ENCODE results near the gene PDCD4. TPM values are rescaled to one million over a fixed set of nuclear protein-coding genes. Genes with fewer than 3 reads are reported as not detected.

The PDCD4 gene
- total and polyA plus RNA-seq, 2 of the 4 experiments (the other 2 are of a cell fraction) = 10.9 to 49.7 TPM

GRCh38 chr10:110876788-110877187, 5.1 kb downstream of the PDCD4 start:
- H3K9me3 ChIP-seq (ENCODE audit: control insufficient read depth, insufficient read depth, low read length) = no peaks in the 10 kb centered on the region
- H2BK120ac ChIP-seq (ENCODE audit: low read depth, low read length) = no peak overlapping the region
- H3K9ac ChIP-seq (ENCODE audit: low read depth, low read length) = no peak overlapping the region
- no peaks in the 10 kb centered on the region for H3K27me3 ChIP-seq (ENCODE audit: control insufficient read depth, insufficient read depth, low read length)
- CTCF ChIA-PET = interaction anchor here (0.6 to 1.0 kb wide), 2 partner anchors 42 to 986 kb away, joined by 3 to 4 read pairs; partner anchors contain the start of gene BBIP1
- dilution Hi-C loops (cut with HindIII; ENCODE audit: low sequenced_read_pairs, unreplicated experiment) = no loop called here
- no peak for TF ChIP-seq NFE2L2 (IDR thresholded peaks at IDR 0.05; ENCODE audit: low read depth, low read length)
- no peak for TF ChIP-seq ELK1 (IDR thresholded peaks at IDR 0.05; ENCODE audit: borderline replicate concordance, low read depth, low read length)
- TF ChIP-seq CTCF (conservative IDR thresholded peaks at IDR 0.05; ENCODE audit: low read depth, low read length) = no peak
- TF ChIP-seq MXI1 (IDR thresholded peaks at IDR 0.05; ENCODE audit: borderline replicate concordance, low read depth, low read length) = no peak
- no peak for TF ChIP-seq RAD21 (IDR thresholded peaks at IDR 0.05; ENCODE audit: low read length)
- no peak for TF ChIP-seq POLR2A (IDR thresholded peaks at IDR 0.05; ENCODE audit: low read depth, low read length)
- no peak for TF ChIP-seq SMC3 (IDR thresholded peaks at IDR 0.05; ENCODE audit: low read depth, low read length)
- TF ChIP-seq RCOR1 (IDR thresholded peaks at IDR 0.05; ENCODE audit: insufficient replicate concordance, low read length) = no peak
- TF ChIP-seq CEBPB (IDR thresholded peaks at IDR 0.05; ENCODE audit: low read depth, low read length) = no peak
- TF ChIP-seq MAFK (IDR thresholded peaks at IDR 0.05; ENCODE audit: low read depth, low read length) = no peak
- no peak for TF ChIP-seq USF2 (IDR thresholded peaks at IDR 0.05; ENCODE audit: low read depth, low read length)
- no peak overlapping the region for H3K4ac ChIP-seq (ENCODE audit: low read depth, low read length)
- H3K18ac ChIP-seq (ENCODE audit: low read depth, low read length) = no peak overlapping the region
- ATAC-seq (ENCODE audit: low read depth) = no peak
- H3K4me1 ChIP-seq (ENCODE audit: control insufficient read depth, insufficient read depth, low read length) = peaks cover 2% of the 10 kb centered on the region; the same call in 1 of the 2 replicates
- H2AK5ac ChIP-seq (ENCODE audit: low read depth, low read length) = no peak overlapping the region
- WGBS, 2 experiments (ENCODE audit: extremely low coverage in 2 of 2, insufficient read length in 1 of 2) = no CpG with 5 or more reads among the region's 1 CpG
- no peak for DNase-seq
- no peak overlapping the region for H3K14ac ChIP-seq (replicated peaks; ENCODE audit: low read depth, low read length)
- no peaks in the 10 kb centered on the region; the same call in 1 of the 2 replicates for H3K9me1 ChIP-seq (ENCODE audit: insufficient read depth, low read length)
- no peak overlapping the region for H3K56ac ChIP-seq (ENCODE audit: extremely low read depth, insufficient read depth, low read length)
- no peak overlapping the region for H2BK15ac ChIP-seq (ENCODE audit: low read depth, low read length)
- H3K79me1 ChIP-seq (ENCODE audit: low read depth in 1 of 2, low read length in 2 of 2) = peaks cover 0 to 5% of the 10 kb centered on the region in 2 experiments; a peak in 2 of 4 replicates
- intact Hi-C loops (cut with micrococcal nuclease) = loop anchor here (2.0 kb wide), 1 partner anchor 16 kb away; no protein-coding TSS in a partner anchor
- no peak overlapping the region for H2BK5ac ChIP-seq (ENCODE audit: low read depth, low read length, poor library complexity, severe bottlenecking)
- no peaks in the 10 kb centered on the region; the same call in 1 of the 2 replicates for H4K20me1 ChIP-seq (ENCODE audit: insufficient read depth, low read length)
- peaks cover 8% of the 10 kb centered on the region for H3K36me3 ChIP-seq (ENCODE audit: control insufficient read depth, insufficient read depth, low read length)
- no peak overlapping the region for H2BK20ac ChIP-seq (ENCODE audit: low read depth, low read length)
- no TSS peak for BruUV-seq (replicated peaks)
- in situ Hi-C loops (cut with MboI; ENCODE audit: low sequenced_read_pairs) = no loop called here
- no peak overlapping the region for H2AK9ac ChIP-seq (replicated peaks; ENCODE audit: low read depth, low read length, poor library complexity)
- H4K8ac ChIP-seq (ENCODE audit: low read depth in 2 of 2, low read length in 2 of 2) = no peak overlapping the region
- no peak overlapping the region for H3K4me2 ChIP-seq (ENCODE audit: low read depth, low read length)
- no peak overlapping the region for H3K4me3 ChIP-seq (ENCODE audit: insufficient read depth, low read depth, low read length)
- no peak overlapping the region for H4K5ac ChIP-seq (ENCODE audit: low read depth, low read length)
- no peak overlapping the region for H3K27ac ChIP-seq (ENCODE audit: insufficient read depth, low read length)
- H2AFZ ChIP-seq (replicated peaks; ENCODE audit: low read length, poor library complexity) = no peak overlapping the region
- POLR2A ChIA-PET (ENCODE audit: unreplicated experiment) = interaction anchor here (0.6 kb wide), 1 partner anchor 35 kb away, joined by 4 read pairs; no protein-coding TSS in a partner anchor
- no peak overlapping the region for H3K23ac ChIP-seq (ENCODE audit: low read depth, low read length)
- no peak overlapping the region for H4K91ac ChIP-seq (ENCODE audit: insufficient read depth, low read depth, low read length)

Data from IMR-90 (cell line).